HT-29 (cell line): Measurements from ENCODE around the gene IL1RN. TPM values are rescaled to one million over a fixed set of nuclear protein-coding genes. Genes with fewer than 3 reads are reported as not detected.

Source experiments
- DNase-seq: peaks from one replicate; pipeline ENCODE4 v3.0.0-alpha.2; 2015; ENCODE audit warnings: low spot score
- total RNA-seq: library from RNA; depleted of rRNA; stranded (reverse); fragments of >200 nt; shearing (Covaris generic); gene quantifications from 2 replicates; pipeline ENCODE4 v1.2.3, GENCODE V29; 2014

The IL1RN gene
- total RNA-seq, 1 experiment from 2014 or later = 12.0 TPM

DNA sequence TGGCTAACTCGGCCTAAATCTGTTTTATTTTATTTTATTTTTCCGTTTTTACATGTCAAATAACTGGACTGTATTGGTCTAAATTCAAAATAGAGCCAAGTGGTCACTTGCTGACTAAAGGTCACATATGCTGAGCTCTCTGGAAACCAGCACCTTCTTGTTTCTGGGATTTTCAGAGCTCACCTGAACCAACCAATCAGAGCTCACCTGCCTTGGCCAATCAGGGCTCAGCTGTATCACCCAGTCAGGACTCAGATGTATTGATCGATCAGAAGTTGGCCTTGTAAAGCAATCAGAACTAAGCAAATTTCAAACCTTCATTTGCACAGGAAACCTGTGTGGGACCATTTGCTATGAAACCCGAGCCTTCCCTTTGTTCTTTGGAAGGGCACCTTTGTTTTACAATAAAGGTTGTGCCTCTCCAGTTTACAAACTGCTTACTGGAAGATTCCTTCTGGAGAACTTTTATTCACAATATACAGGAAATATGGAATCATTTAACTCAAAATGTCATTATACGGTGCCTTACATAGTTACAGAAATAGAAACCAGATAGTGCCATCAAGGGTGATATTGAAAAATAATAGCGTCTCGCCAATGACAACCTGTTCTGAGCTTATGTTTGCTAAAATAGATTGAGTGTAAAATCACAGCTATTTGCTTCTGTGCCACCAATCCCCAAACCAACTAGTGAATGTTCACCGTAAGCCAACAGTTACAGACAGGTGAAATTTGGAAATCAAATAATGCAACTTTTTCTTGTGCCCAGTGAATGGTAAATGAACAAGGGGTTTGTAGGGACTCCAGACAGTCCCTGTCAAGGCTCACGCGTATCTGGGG lies 29.1 kb downstream of the IL1RN start:
- DNase-seq = peak; percentile 68

DNA sequence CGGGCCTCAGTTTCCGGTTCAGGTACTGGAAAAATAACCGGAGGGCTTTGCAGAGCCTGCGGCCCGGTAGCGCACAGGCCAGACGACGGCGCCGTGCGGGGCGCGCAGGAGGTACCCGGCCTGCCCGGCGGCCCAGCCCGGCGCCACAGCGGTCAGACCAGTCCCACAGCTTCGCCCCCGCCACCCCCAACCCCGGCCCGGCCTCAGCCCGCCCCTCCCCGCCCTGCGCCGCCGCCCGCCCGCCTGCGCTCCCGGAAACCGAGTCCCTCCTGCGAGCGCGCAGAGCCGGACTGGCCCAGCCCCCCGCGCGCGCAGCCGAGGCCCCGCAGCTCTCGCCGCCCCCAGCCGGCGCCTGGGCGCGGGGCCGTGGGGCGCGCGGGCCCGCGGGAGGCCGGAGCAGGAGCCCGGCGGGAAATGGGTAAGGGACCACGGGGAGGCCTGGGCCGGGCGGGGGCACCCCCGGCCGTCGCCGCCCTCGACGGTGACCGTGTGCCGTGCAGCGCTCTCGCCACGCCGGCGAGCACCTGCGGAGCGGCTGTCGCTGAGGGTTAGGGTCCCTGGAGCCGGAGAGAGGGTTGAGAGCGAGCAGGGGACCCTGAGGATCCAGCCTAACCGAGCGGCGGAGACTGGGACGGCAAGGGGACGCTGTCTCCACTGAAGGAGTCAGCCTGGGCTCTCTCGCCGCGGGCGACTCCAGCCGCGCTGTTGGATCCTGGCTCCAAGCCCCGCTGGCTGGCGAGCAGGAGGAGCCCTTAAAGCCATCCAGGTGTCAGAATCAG lies 29.9 kb downstream of the IL1RN start:
- peak; percentile 73 for DNase-seq

DNA sequence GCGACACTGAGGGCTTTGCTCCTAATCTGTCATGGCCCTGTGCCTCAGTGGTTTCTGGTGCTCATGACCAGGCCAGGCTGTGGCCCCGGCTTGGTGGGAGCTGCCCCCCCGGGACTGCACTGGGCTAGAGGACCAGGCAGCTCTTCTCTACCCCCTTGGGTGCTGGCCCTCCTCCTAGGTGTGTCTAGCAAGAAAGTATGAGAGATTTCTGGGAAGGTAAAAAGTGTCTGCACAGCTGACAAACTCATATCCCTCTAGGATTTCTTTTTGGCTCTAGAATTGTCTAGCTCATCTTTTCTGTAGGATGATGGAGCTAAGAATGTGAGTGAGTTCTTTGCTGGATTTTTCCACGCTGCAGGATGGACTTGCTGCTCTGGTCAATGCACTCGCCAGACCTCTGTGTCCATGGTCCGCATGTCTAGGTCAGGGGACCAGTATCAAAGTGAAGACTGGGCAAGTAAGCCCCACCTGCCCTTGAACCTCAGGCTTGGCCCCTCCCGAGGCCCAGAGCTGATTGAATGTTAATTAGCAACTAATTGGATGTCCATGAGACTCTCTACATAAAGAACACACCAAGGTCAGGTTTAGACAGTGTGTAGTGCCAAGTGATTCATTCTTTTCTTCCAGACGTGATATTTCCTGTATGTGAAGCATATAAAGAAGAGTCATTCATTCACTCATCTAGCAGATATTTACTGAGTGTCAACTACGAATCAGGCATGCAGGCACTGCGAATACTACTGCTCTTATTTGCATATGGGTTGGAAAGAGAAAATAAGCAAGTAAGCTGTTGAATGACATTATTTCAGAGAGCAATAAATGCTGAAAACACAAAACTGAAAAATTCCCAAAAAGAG lies 30.7 kb downstream of the IL1RN start:
- DNase-seq = peak; percentile 40

DNA sequence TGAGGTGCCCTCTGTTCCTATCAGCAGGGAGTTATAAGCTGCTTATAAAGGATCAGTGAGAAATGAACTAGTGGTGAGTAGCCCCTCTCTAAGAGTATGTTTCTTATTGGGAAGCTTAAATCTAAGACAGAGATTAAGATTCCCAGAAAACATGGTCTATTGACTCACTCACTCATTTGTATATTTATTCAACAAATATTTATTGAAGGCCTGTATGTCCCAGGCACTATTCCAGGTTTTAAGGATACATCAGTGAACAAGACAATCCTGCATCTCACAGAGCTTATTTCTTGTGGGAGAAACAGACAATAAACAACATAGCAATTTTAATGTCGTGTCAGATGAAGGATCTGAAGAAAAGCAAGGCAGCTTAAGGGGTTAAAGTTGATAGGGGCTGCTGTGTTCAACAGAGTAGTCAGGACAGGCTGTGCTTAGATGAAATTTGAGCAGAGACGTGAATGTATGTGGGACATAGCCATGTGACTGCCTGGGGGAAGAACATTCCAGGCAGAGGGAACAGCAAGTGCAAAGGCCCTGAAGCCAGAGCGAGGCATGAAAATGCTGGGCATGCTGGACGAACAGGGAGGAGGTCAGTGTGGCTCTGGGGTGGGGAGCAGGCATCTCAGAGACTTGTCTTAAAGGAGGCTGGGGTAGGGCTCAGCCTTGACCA lies 31.6 kb downstream of the IL1RN start:
- no peak for DNase-seq

DNA sequence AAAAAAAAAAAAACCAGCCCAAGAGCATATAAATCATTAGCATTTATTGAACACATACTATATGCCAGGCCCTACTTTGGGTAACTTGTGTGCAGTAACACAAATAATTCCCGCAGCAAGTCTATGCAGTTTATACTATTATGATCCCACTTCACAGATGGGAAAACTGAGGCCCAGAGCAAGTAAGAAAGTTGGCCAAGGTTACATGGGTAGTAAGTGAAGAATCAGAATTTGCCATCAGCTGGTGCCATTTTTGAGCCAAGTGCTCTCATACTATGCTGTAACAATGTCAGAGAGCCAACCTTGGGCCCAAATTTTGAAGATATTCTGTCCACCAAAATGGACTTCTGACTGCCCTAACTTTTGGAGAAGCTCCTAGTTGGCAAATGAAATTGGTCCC lies 32.9 kb downstream of the IL1RN start:
- no peak for DNase-seq

DNA sequence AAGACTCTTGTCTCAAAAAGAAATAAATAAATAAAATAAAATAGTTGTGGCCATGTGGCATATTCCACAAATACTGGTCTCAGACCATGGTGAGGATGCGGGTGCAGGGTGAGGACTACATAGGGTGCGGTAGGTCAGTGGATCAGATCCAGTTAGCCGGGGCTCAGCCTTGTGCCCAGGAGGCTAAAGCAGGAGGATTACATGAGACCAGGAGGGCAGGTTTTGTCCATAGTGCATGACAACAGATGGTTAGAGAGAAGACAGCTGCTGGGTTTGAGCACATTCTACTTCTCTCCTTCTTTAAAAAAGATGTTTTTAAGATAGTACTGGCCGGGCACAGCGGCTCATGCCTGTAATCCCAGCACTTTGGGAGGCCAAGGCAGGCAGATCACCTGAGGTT lies 33.6 kb downstream of the IL1RN start:
- DNase-seq = no peak

DNA sequence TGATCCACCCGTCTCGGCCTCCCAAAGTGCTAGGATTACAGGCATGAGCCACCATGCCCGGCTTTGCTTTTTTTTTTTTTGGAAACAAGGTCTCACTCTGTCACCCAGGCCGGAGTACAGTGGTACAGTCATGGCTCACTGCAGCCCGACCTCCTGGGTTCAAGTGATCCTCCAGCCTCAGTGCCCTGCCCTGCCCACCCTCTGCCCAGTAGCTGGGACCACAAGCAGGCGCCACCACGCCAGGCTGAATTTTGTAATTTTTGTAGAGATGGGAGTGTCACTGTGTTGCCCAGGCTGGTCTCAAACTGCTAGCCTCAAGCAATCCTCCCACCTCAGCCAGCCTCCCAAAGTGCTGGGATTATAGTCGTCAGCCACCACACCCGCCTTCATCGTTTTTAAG lies 34.8 kb downstream of the IL1RN start:
- no peak for DNase-seq

DNA sequence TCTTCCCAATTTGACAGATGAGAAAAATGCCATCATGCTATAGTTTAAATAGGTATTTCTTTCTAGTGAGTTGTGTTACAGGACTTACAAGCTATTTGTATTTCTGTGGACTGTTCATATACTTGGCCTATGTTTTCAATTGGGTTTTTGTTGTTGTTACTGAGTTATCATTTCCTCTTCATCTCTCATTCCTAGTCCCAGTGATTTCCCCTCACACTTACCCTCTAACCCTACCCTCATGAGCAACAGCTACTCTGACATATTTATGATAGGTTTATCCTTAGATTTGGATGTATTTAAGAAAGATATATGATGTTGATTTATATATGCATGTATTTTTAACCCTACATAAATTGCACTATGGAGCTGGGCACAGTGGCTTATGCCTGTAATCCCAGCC lies 35.5 kb downstream of the IL1RN start:
- no peak for DNase-seq

DNA sequence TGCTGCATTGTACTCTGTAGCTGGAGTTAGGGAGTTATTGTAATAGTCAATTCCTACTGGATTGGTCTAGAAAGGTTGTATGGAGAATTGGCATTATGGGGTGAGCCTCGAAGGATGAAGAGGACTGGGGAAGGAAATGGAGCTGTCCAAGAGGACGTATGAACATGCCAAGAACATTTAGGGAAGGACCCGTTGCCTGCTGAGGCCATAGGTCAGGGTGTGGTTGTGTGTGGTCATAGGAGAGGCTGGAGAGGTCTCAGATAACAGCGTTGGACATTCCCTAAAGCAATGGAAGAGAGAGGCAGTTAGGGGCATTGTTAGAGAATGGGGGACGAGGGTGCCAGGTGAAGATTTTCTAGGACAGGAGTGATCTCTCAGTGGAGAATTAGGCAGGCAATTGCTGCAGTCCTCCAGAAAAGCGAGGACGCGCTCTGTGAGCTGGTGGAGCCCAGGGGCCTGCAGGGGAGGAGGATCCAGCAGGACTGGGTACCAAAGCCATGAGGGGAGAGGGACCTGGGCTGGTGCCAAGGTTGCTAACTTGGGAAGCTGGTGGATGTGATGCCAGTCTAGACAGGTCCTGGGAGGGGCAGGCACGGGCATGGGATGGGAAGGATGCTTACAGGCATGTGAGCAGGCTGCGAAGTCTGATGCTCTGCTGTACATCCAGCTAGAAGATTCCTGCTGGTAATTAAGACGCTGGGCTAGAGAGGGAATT lies 37.0 kb downstream of the IL1RN start:
- DNase-seq = no peak

DNA sequence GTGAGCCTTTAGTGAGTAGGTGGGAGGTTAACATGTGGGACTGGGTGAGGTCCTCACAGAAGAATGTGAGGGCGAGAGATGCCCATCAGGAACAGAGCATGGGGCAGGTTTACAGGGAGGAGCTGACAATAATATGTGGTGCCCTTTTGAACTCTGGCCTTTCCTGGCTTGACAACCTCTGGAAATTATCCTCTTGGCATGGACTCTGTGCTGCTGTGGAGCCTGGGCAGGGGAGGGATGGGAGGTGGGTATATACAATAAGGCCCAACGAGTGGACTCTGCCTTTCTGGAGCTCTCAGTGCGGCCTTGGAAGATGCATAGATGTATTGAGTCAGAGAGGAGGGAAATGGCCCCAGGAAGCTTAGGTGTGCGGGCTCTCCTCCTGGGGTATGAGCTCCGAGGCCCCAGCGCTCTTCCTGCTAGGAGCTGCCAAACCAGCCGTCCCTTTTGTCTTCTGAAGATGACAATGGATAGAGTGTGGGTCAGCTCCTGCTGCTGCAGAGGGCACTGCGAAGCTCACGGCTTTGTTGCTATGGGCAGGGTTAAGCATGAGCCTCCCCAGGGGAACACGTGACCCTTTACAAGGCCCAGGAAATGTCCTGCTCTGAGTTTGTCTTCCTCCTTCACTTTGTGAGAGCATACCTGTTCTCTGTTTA lies 37.7 kb downstream of the IL1RN start:
- DNase-seq = peak; percentile 45

DNA sequence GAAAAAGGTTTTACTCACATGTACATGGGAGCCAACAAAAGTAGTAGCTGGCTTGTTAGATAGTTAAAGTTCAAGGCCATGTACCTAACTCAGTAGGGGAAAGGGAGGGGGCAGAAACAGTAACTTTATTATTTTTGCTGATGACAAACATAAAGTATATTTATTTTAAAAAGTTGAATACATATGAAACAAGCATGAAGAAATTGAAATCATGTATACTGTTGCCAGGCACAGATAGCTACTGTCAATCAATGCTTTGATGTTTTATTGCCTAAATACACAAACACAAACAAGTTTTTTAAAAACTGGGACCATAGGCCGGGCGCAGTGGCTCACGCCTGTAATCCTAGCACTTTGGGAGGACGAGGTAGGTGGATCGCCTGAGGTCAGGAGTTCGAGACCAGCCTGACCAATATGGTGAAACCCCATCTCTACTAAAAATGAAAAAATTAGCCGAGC lies 38.8 kb downstream of the IL1RN start:
- no peak for DNase-seq

DNA sequence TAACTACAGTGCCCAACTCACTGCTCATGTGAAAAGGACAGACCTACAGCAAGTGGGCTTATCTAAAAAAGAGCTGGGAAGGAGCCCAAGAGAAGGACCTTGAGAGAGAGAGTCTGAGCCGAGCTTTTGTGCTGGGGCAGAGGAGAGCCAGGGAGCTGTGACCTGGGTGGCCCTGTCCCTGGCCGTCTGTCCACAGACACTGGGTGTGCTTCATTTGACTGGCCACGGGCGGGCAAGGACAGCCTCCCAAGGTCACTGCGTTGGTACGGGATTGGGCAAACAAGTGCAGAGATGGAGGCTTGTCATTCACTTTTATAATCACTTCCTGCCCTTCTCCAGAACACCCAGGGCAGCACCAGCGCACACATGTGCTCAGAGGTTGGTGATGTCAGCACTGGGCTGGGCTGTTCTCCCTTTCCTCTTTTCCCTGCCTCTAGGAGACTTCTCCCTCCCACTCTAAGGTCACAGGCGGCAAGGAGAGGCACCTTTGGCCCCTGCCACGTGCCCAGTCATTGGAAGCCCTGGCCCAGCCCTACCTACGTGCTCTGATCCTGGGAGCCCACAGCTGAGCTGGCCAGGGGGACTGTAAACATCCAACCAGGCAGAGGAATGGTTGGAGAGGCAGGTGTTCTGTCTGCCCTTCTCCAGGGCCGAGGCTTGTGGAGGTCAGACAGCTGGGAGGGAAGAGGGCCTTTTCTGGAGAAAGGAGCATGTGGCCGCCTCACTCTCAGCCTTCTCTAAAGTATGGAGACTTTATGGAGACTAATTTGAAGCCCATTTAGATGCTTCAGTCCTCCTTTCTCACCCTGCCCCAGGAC lies 39.9 kb downstream of the IL1RN start:
- peak; percentile 31 for DNase-seq

DNA sequence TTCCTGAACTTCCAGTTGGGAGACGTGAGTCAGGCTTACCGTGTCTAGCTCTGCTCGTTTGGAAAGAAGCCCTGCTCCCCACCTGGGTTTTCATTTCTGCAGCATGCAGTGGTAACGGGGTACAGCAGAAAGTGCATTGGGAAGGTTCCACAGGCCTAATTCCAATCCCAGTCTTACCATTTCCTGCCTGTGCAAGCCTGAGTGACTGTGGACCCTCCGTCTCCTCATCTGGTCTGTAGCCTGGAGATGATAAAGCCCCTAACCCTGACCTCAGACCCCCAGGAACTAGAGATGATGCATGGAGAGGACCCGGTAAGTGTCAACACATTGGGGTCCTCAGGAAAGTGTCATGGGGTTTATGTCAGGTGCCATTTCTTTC lies 40.6 kb downstream of the IL1RN start:
- no peak for DNase-seq

DNA sequence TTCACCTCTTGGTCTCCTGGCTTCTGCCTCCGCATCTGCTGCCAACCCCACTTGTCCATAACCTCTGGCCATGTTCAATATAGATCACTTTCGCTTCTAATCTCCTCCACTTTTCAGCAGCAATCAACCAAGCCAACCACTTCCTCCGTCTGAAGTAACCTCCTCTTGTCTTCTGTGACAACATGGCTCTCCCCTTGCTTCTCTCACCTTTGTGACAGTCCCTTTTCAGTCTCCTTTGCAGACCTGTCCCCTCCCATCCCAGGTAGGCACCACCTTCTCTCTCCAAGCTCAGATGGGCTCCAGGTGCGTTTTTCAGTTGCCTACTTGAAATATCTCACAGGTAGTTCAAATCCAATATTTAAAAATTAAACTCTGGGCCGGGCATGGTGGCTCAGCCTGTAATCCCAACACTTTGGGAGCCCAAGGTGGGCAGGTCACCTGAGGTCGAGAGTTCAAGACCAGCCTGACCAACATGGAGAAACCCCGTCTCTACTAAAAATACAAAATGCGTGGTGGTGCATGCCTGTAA lies 41.7 kb downstream of the IL1RN start:
- DNase-seq = no peak

DNA sequence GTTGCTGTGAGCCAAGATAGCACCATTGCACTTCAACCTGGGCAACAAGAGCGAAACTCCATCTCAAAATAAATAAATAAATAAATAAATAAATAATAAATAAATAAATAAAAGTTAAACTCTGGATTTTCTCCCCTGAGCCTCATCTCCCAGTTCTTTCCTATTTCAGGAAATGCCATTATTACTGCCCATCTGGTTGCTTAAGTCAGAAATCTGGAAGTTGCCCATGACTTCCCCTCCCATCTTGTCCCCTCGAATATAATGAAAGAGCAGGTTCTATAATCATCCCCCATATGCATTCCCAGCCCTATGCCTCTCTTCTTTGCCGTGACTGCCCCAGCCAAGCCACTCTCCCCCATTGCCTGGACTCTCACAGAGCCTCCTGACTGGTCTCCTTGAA lies 42.2 kb downstream of the IL1RN start:
- no peak for DNase-seq

DNA sequence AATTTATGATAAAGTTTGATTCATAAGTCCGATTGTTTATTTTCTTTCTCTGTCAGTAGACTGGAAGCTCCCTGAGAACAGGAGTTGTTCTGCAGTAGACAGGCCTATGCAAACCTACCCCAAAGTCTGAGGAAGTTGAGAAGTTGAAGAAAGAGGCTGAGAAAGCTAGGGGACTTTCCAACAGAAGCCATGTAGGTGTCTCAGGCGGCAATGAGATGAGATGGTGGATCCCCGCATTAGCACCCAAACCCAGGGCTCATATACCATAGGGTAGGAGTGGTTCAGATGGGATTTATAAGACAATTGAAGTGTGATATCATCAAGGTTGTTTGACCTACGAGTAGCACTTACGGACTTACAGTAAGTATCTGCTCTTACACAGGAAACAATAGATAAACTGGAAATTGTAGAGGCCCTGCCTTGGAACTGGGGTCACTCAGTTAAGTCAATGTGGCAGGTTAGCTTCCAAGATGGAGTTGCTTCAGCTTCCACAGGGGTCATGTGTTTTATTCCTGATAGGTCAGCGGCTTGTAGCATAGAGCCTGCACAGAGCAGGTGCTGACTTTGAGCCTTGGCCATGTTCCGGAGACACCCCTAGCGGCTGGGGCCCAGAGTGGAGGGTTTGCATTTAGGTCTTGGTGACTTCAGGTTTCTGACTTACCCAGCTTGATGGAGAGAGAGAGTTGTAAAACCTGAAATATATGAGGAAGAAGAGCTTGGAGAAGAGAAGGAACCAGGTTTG lies 44.1 kb downstream of the IL1RN start:
- no peak for DNase-seq

DNA sequence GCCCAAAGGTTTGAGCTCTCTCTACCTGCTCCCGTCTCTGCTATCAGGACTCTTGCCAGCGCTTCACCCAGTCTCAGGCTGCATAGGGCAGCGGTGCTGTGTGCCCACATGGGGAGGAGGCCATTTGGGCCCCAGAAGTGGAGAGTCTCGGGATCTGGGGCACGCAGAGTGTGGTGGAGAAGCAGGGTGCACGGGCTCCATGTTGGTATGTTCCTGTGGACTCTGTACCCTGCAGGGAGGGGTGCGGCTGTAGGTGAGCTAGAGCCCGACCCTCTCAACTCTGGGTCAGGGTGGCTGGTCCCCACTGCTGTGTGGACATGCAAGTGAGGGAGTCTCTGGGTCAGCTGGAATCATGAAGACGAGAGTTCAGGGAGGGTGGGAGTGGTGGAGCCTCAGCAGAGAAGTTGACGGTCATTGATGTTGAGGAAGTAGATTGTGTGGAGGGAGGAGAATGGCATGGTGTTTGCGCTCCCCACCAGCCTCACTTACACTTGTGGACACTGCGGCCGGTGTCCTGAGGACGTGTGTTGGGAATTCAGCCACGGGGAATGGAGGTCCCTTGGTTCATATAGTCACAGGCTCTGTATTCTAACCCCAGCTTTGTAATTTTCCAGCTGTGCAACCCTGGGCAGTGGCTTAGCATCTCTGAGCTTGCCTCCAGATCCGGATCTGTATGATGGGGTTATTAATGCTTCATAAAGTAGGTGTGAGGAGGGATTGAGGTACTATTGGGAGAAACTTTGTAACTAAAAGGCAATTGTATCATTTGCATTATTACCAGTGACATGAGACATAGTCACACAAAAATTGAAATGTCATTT lies 45.5 kb downstream of the IL1RN start:
- DNase-seq = no peak
